GM10266 (cell line): ENCODE results near the gene BPIFA2.

Source experiments
- DNase-seq: peaks from one replicate; pipeline ENCODE4 v3.0.0; 2012; ENCODE audit errors: extremely low spot score
- CTCF ChIP-seq: IDR thresholded peaks from 2 replicates; pipeline ENCODE4 v1.5.1; 2012; ENCODE audit warnings: mild to moderate bottlenecking, low read depth; ENCODE audit not compliant: control insufficient read depth, insufficient read depth; ENCODE audit errors: missing control alignments

Gene BPIFA2

GRCh38 chr20:33139467-33139866 lies 28.5 kb upstream of the BPIFA2 start:
- no peak for DNase-seq
- no peak for TF ChIP-seq CTCF

- DNase-seq: no peak
- no peak for TF ChIP-seq CTCF
Measured at GRCh38 chr20:33145521-33145920, 22.4 kb upstream of the BPIFA2 start.

GRCh38 chr20:33147299-33147698 lies 20.7 kb upstream of the BPIFA2 start:
- DNase-seq: no peak
- TF ChIP-seq CTCF: no peak

GRCh38 chr20:33148040-33148439 lies 19.9 kb upstream of the BPIFA2 start:
- TF ChIP-seq CTCF: no peak
- DNase-seq: no peak

GRCh38 chr20:33154252-33154651 lies 13.7 kb upstream of the BPIFA2 start:
- TF ChIP-seq CTCF: no peak

GRCh38 chr20:33158637-33159385 lies 9.1 kb upstream of the BPIFA2 start:
- no peak for DNase-seq
- no peak for TF ChIP-seq CTCF

More at GRCh38 chr20:33154252-33154651, 13.7 kb upstream of the BPIFA2 start:
- no peak for DNase-seq

DNA sequence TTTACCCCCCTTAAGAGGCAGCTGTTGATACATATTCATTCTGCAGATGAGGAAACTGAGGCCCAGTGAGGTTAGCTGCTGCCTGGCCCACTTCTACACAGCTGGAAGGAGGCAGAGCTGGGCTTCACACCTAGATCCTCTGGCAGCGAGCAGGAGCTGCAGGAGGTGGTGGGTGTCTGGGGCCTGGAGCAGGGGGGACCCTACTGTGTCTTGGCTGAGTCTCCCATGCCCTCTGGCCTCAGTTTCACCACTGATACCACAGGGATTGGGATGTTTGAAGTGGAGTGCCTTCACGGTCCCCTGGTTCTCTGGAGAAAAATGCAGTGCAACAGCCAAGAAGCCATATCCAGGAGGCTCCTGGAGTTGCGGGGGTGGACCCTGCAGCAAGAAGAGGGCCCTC lies 8.2 kb upstream of the BPIFA2 start:
- TF ChIP-seq CTCF: no peak
- DNase-seq: no peak
